HG03135 (cell line): ENCODE results near the gene TTL.
"Not testable (repeated sequence)": the region's sequence is repeated elsewhere in the genome, so short reads cannot be mapped to it uniquely, and the experiment has no call there.

Source experiments
- ATAC-seq: cut with Tn5 transposase; IDR thresholded peaks from one replicate; pipeline ENCODE4 v1.9.1; 2021; ENCODE audit warnings: mild to moderate bottlenecking, moderate library complexity; ENCODE audit not compliant: unreplicated experiment

The TTL gene

GRCh38 chr2:112519506-112519905 is 37.5 kb downstream of the TTL start:
- no peak for ATAC-seq

GRCh38 chr2:112520234-112520783 is 38.4 kb downstream of the TTL start:
- no peak for ATAC-seq

- ATAC-seq, result no peak
Measured at GRCh38 chr2:112523291-112523777, 41.4 kb downstream of the TTL start.

DNA sequence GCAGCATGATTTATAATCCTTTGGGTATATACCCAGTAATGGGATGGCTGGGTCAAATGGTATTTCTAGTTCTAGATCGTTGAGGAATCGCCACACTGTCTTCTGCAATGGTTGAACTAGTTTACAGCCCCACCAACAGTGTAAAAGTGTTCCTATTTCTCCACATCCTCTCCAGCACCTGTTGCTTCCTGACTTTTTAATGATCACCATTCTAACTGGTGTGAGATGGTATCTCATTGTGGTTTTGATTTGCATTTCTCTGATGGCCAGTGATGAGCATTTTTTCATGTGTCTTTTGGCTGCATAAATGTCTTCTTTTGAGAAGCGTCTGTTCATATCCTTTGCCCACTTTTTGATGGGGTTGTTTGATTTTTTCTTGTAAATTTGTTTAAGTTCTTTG is 42.3 kb downstream of the TTL start:
- ATAC-seq, result not testable (repeated sequence)

- ATAC-seq, result no peak
Measured at GRCh38 chr2:112528541-112528940, 46.6 kb downstream of the TTL start.

DNA sequence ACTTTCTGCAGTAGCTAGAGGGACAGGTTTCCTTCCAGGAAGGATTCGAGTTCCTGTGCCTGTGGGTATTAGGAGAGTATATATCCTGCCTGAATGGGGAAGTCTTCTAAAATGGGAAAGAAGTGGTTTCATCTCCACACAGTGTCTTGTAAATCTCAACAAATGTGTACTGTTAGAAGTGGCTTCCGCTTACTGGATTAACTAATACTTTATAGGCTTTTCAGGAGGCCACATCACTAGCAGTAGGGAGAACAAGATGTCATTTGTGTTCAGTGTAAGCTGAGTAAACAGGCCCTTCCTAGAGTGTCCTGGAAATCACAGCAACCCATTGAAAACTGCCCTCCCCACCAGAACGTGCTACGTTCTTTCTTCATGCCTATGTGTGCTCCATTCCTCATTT is 47.8 kb downstream of the TTL start:
- no peak for ATAC-seq

GRCh38 chr2:112530728-112531127 is 48.8 kb downstream of the TTL start:
- ATAC-seq, result no peak

GRCh38 chr2:112534826-112535225 is 52.9 kb downstream of the TTL start:
- ATAC-seq, result no peak

DNA sequence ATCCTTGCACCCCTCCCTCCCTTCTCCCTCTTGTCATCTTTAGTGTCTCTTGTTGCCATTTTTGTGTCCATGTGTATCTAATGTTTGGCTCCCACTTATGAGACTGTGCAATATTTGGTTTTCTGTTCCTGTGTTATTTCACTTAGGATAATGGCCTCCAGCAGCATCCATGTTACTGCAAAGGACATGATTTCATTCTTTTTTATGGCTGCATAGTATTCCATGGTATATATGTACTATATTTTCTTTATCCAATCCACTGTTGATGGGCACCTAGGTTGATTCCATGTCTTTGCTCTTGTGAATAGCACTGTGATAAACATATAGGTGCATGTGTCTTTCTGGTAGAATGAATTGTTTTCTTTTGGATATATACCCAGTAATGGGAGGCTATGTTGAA is 54.7 kb downstream of the TTL start:
- ATAC-seq, result not testable (repeated sequence)

DNA sequence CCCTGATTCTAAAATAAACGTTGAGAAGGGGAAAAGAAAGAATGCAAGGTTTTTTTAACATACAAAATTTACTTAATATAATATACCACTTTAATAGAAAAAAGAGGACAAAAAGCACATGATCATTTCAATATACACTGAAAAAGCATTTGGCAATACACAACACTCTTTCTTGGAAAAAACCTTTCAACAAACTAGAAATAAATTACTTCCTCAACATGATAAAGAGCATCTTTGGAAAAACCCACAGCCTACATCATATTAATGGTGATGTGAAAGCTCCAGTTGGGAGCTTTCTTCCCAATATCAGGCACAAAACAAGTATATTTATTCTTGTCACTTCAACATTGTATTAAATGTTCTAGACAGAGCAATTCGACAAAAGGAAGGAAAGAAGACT is 57.4 kb downstream of the TTL start:
- no peak for ATAC-seq

GRCh38 chr2:112540906-112541305 is 59.0 kb downstream of the TTL start:
- ATAC-seq, result no peak

DNA sequence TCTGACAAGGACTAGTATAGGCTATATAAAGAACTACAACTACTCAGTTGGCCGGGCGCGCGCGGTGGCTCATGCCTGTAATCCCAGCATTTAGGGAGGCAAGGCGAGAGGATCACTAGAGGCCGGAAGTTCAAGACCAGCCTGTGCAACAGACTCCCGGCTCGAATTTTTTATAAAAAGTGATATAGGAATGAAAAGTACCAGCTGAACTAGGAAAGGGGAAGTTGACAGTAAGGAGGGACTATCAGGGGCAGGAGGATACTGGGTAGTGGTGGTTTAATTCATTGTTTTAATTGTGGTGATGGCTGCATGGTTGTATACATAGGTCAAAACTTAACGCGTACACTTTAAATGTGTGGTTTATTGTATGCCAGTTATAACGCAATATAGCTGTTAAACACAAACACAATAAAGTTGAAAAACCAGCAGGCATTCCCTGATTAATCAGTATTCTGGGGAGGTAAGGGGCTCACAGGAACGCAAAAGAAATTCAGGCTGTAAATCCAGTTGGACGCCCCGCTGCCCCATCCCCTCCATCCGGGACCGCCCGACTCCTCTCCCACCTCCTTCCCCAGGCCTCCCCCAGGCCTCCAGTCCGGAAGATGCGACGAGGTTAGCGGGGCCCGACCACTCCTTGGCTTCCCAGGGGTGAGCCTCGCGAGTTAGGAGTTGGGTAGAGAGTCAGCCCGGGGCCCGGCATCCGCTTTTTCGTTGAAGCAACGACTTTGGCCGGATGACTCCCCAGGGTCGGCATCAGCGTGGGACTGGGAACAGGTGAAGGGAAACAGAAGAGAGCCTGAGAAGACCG is 59.6 kb downstream of the TTL start:
- peak; percentile 60 for ATAC-seq

GRCh38 chr2:112542123-112542983 is 60.4 kb downstream of the TTL start, which contains the start of gene POLR1B:
Gene POLR1B (plus strand): TSS chr2:112542465. CDS start chr2:112542495, 30 bp downstream.
- ATAC-seq, result peak; percentile 86

DNA sequence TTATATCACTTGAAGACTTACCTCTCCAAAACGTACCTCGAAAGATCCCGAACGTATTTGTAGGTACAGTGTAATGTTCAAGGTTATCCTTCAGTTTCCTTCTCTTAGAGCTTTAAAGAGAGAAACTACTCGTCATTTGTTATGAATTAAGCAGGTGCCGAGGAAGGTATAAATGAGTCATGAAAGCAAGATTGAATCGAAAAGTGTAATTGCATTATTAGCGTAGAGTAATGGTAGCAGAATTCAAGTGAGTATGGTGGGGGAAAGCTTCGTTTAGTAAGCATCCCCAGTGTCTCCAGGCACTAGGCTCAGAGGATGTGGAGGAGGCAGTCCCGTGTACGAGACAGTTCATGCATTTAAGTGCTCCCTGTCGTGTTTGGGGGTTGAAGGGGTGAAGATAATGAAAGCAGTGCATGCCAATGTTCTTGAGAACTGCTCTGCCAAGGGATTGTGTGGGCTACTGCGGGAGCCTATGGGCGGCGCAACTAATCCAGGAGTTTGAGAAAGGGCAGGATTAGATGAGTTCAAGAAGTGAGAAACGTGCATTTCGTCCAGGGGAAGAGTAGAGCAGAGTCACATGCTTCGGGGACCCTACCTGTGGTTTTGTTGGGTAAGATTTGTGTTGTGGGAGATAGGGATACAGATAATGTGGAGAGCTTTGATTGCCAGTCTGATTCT is 61.2 kb downstream of the TTL start:
- ATAC-seq, result no peak

DNA sequence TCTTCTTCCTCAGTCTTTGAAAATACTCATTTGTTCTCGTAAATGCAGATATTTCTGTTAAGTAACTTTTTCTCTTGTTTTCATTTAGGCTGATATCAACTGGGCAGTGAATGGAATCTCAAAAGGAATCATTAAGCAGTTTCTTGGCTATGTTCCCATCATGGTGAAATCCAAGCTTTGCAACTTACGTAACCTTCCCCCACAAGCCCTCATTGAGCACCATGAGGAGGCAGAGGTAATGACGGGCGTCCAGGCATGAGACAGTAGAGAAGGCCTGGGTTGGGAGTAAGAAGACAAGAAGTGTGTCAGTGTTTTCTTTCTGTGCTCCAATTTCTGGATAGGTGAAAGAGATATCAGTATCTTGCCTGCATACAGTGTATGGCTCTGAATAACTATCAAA is 65.4 kb downstream of the TTL start:
- ATAC-seq, result no peak

DNA sequence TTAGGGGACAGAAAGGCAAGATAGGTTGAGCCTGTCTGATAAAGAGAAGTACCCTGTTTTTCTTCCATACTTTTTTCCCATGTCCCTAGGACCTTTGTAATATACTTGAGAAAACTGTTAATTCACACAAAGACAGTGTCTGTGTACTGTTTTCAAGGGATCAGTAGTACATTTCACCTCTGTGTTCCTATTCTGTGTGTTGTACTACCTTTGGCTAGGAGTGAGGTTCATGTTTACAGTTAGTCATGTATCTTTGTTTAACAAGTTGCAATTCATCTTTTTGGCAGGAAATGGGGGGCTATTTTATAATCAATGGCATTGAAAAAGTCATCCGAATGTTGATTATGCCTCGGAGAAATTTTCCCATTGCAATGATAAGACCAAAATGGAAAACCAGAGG is 67.0 kb downstream of the TTL start:
- ATAC-seq, result no peak

DNA sequence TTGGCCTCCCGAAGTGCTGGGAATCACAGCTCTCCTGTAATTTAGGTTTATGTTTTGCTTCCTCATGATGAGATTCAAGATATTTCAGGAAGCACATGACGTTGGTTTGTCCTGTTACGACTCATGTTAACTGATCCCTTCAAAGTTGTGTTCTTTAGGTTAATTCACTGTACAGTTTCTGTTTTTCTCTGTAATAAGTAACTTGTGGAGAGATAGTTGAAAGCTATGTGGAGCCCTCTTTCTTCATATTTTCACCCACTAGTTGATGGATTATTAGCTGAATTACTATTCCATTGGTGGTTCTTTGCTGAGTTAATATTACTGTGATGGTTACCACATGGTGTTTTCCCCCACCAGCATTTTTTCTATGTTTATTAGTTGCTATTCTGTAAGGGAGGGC is 84.1 kb downstream of the TTL start:
- peak; percentile 81 for ATAC-seq

- ATAC-seq, result peak; percentile 25
Measured at GRCh38 chr2:112566508-112566907, 84.6 kb downstream of the TTL start.

DNA sequence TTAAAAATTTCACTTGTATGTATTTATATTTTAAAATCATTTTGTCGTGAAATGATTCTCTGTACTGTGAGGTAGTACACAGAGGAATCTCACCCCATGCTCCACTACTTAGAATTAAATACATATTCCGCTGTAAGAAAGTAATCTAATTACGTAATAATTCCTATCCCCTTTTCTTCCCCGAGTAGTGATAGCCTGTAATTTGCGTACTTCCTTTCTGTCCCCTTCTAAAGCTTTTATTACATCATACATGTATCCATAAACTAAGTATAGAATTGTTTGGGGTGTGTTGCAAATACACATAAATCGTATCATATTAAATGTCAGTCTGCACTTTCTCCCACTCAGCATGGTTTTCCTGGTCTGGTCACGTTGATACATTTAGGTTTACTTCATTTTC is 90.0 kb downstream of the TTL start:
- no peak for ATAC-seq

- no peak for ATAC-seq
Measured at GRCh38 chr2:112577756-112578155, 95.8 kb downstream of the TTL start.

- no peak for ATAC-seq
Measured at GRCh38 chr2:112579241-112579640, 97.3 kb downstream of the TTL start.
